ENCODE data around the gene ZFP14. TPM values are rescaled to one million over a fixed set of nuclear protein-coding genes. Genes with fewer than 3 reads are reported as not detected.

The ZFP14 gene
- total RNA-seq, 1 donor from 2014 or later: 3.2 TPM

Other genes with a start within 250 kb of the ZFP14 start
- 509 to 762 TPM (median 724 TPM) in 3 replicates for gene CAPNS1, start 239.1 kb downstream of the ZFP14 start, total RNA-seq
- gene COX7A1, start 226.8 kb downstream of the ZFP14 start, total RNA-seq: not detected in 3 replicates
- 4.9 to 7.3 TPM (median 7.2 TPM) in 3 replicates for gene ZNF565, start 164.5 kb downstream of the ZFP14 start, total RNA-seq
- 62.2 to 69.0 TPM (median 63.8 TPM) in 3 replicates for gene ZNF146, start 164.1 kb downstream of the ZFP14 start, total RNA-seq
- 8.2 to 9.3 TPM (median 8.9 TPM) in 3 replicates for gene ZFP82, start 39.4 kb upstream of the ZFP14 start, total RNA-seq
- gene ZNF566, start 110.4 kb upstream of the ZFP14 start, total RNA-seq: 12.1 to 14.6 TPM (median 13.8 TPM) in 3 replicates
- 14.0 to 16.6 TPM (median 15.5 TPM) in 3 replicates for gene ZNF260, start 149.1 kb upstream of the ZFP14 start, total RNA-seq
- gene ZNF529, start 194.1 kb upstream of the ZFP14 start, total RNA-seq: 13.7 to 18.6 TPM (median 14.1 TPM) in 3 replicates
- 10.7 to 17.3 TPM (median 12.5 TPM) in 3 replicates for gene ZNF382, start 226.1 kb upstream of the ZFP14 start, total RNA-seq

Data from chondrocyte (in vitro differentiated cells).